ENCODE results near the gene FAT1.
"Not testable (repeated sequence)": the region's sequence is repeated elsewhere in the genome, so short reads cannot be mapped to it uniquely, and the experiment has no call there.

Gene FAT1

GRCh38 chr4:186693159-186693815 is 30.4 kb downstream of the FAT1 start:
- no peak for DNase-seq

- DNase-seq, result no peak
Measured at GRCh38 chr4:186691396-186691795, 32.3 kb downstream of the FAT1 start.

- DNase-seq, result no peak
Measured at GRCh38 chr4:186689476-186689875, 34.2 kb downstream of the FAT1 start.

GRCh38 chr4:186688150-186688943 is 35.3 kb downstream of the FAT1 start:
- DNase-seq, result no peak

- DNase-seq, result no peak
Measured at GRCh38 chr4:186687265-186687664, 36.4 kb downstream of the FAT1 start.

- no peak for DNase-seq
Measured at GRCh38 chr4:186685767-186686183, 37.9 kb downstream of the FAT1 start.

GRCh38 chr4:186684889-186685309 is 38.8 kb downstream of the FAT1 start:
- DNase-seq, result no peak

- DNase-seq, result no peak
Measured at GRCh38 chr4:186684220-186684619, 39.4 kb downstream of the FAT1 start.

- no peak for DNase-seq
Measured at GRCh38 chr4:186680641-186681040, 43.0 kb downstream of the FAT1 start.

GRCh38 chr4:186676531-186677161 is 47.0 kb downstream of the FAT1 start:
- no peak for DNase-seq

GRCh38 chr4:186669735-186670134 is 53.9 kb downstream of the FAT1 start:
- no peak for DNase-seq

- no peak for DNase-seq
Measured at GRCh38 chr4:186669159-186669731, 54.4 kb downstream of the FAT1 start.

GRCh38 chr4:186666750-186667149 is 56.9 kb downstream of the FAT1 start:
- no peak for DNase-seq

- DNase-seq, result no peak
Measured at GRCh38 chr4:186666252-186666651, 57.4 kb downstream of the FAT1 start.

GRCh38 chr4:186660403-186660802 is 63.3 kb downstream of the FAT1 start:
- no peak for DNase-seq

GRCh38 chr4:186659935-186660334 is 63.7 kb downstream of the FAT1 start:
- no peak for DNase-seq

- DNase-seq, result not testable (repeated sequence)
Measured at GRCh38 chr4:186659456-186659855, 64.2 kb downstream of the FAT1 start.

GRCh38 chr4:186658657-186659056 is 65.0 kb downstream of the FAT1 start:
- DNase-seq, result no peak

- no peak for DNase-seq
Measured at GRCh38 chr4:186657764-186658163, 65.9 kb downstream of the FAT1 start.

- no peak for DNase-seq
Measured at GRCh38 chr4:186653969-186654368, 69.7 kb downstream of the FAT1 start.

- no peak for DNase-seq
Measured at GRCh38 chr4:186651624-186652023, 72.0 kb downstream of the FAT1 start.

GRCh38 chr4:186651181-186651603 is 72.5 kb downstream of the FAT1 start:
- no peak for DNase-seq

- DNase-seq, result no peak
Measured at GRCh38 chr4:186650401-186651180, 73.1 kb downstream of the FAT1 start.
